GM21390 (cell line): Measurements from ENCODE around the gene TNNI3K.

Experiments used
- ATAC-seq: cut with Tn5 transposase; IDR thresholded peaks from one replicate; pipeline ENCODE4 v1.9.1; 2021; ENCODE audit not compliant: unreplicated experiment

Gene TNNI3K

GRCh38 chr1:74481607-74482006 is 246.4 kb downstream of the TNNI3K start:
- no peak for ATAC-seq

DNA sequence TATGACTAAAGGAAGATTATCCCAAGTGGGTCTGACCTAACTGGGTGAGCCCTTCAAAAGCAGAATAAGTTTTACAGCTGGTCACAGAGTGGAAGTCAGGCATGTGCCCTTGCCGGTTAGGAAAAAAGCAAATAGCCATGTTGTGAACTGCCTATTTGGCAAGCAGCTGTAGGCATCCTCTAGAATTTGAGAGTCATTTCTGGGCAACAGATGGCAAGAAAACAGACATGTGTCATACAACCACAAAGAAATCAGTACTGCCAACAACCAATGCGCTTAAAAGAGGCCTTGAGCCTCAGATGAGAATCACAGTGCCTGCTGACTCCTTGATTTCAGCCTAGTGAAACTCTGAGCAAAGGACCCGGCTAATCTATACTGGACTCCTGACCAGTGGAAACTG is 250.4 kb downstream of the TNNI3K start:
- ATAC-seq = no peak

DNA sequence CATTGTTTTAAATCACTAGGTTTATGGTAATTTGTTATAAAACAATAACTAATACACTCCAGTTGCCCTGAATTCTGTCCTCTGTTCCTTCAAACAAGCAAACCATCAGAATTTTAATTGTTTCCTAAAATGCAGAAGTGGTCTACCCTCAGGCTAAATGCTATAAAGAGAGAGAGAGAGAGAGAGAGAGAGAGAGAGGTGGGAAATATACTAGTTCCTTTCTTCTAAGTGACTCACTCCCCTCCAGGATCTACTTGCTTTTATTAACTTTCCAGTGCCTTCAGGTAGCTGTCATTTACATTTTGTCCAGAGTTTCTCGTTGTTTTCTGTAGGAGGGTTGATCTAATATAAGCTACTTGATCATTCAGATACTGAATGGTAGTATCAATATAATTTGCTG is 250.8 kb downstream of the TNNI3K start:
- ATAC-seq = no peak

DNA sequence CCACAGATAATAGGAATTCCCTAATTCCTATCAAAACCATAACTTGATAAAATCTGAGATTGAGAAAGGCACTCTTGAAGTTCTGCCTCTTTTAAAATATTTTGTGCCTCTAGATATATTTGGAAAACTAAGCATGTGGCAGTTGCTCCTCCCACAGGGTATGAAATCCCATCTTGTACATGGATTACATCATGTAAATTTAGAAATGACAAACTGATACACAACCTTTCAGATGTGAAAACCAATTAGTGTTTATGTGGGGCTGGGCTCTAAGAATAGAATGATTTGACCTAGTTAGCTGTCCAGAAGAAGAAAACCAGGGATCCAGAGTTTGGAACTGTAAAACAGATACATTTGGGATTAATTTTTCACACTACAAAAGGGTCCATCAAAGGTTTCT is 261.5 kb downstream of the TNNI3K start:
- no peak for ATAC-seq

GRCh38 chr1:74498901-74499300 is 263.7 kb downstream of the TNNI3K start:
- ATAC-seq = no peak

DNA sequence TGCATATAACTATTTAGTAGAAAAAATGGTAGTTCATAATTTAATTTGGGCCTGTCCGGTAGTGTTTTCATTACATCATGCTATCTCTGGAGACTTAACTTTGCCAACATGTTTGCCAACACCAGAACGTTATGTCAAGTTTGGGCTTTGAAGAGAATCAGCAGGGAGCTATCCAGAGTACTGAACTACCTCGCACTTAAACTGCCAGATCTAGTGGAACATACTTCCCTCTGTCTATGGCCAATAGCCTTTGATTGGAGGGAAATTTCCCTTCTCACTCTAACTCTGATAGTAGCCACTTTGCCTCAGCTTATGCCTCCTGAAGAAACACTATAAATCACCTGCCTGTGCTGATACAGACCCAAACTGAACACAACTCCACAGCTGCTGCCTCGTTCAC is 267.2 kb downstream of the TNNI3K start:
- ATAC-seq = peak; percentile 29

GRCh38 chr1:74502858-74503257 is 267.7 kb downstream of the TNNI3K start:
- ATAC-seq = peak; percentile 52

DNA sequence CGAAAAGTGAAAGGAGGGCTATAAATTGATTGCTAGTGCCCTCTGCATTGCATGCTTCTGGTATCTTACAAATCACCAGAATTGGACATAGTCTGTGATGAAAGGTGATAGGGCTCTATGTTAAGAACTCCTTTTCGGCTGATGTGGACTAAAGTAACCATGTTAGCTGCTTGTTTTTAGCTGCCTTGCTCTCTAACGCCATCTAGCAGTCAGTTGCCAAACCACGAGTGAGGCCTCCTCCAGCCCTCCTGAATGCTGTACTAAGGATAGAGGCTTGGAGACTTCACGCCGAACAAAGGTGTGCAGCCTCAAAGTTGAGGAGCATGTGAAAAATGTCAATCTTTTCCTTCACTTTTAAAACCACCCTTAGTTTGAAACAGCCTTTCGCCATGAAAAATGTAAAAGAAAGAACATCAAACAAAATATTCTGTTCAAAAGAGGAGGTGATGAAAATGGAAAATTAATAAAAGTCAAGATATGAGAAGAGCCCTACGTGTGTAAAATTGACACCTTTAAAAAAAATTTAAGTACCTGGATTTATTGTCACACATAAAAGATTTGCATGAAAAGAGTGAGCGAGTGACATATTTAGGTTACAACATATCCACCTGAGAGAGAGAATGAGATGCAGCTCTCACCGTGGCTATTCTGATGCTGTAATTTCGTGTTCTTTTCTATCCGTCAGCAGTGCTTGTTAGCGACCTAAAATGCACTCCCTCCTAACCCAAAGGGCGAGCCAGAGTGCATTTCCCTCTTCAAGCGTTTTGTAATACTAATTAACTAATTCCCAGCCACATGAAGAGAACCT is 269.1 kb downstream of the TNNI3K start:
- peak; percentile 95 for ATAC-seq

DNA sequence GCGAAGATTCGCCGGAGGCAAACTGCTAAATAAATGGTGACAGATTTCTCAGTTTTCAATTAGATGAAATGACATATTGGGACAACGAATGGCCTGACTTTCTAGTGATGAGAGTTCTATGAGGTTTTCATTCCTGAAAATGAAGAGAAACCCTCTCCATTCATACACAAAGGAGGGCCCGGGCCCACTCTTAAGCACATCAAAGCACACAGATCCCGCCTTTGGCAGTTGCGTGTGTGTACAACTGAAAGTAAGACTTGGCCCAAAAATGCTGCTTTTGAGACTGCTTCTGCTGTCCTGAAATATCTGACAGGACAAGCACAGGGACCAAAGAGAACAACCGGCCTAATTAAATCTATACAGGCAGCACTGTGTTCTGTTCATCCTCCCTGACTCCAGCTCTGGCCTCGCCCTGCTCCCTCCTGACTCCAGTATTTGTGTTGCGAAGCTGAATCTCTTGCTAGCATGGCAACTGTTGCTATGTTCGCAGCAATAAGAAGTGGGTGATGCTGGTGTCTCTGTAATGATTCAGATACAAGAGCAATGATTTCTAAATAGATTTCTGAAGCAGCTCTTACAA is 269.8 kb downstream of the TNNI3K start:
- ATAC-seq = no peak

- ATAC-seq = no peak
Observed at GRCh38 chr1:74505928-74506710, 270.9 kb downstream of the TNNI3K start.

DNA sequence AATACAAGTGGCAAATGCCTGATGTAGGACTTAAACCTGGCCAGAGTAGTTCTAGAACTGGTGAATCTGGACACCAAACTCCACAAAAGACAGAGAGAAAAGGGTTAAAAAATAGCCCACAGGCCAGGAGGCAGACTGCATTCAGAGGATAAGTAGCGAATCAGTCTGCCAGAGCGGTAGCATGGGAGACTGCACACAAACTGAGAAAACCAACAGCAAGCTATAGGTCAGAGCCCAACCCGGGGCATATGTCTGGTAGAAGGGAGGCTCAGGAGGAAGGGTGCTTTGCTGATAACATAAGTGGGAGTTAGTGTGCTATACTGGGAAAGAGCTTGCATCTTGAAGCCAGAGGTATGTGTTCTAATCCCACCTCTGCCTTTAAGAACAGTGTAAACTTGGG is 273.3 kb downstream of the TNNI3K start:
- ATAC-seq = no peak

GRCh38 chr1:74512170-74512915 is 277.2 kb downstream of the TNNI3K start, which contains the start of gene LRRC53:
LRRC53 (minus strand) TSS chr1:74512611; CDS start chr1:74483349, 29,262 bp downstream.
- no peak for ATAC-seq

GRCh38 chr1:74513411-74514300 is 278.5 kb downstream of the TNNI3K start:
- ATAC-seq = no peak

- peak; percentile 86 for ATAC-seq
Observed at GRCh38 chr1:74517599-74518051, 282.4 kb downstream of the TNNI3K start.

- no peak for ATAC-seq
Observed at GRCh38 chr1:74522148-74522547, 287.0 kb downstream of the TNNI3K start.

DNA sequence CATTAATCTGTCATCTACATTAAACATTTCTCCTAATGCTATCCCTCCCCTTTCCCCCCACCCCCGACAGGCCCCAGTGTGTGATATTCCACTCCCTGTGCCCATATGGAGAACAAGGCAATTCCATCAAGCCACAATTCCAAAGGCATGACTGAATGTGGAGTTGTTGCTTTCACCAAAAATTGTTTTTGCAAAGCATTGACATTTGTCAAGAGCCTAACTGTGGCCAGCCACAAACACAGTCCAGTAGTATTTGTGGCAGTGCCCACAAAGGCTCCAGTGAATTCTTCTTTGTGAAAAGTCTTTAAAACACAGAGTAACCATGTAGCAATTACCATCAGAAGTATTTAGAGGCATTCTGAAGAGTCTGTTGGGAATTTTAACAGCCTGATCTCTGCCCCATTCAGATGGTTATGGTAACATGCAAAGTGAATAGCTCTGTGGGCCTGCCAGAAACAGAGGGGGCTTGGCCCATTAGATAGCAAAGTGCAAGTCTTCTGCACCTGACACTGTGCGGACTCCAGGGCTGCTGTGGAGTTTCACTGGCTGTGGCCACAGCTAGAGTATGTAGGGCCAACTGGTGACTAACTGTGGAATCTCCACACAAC is 288.8 kb downstream of the TNNI3K start:
- ATAC-seq = no peak

- no peak for ATAC-seq
Observed at GRCh38 chr1:74526708-74527107, 291.5 kb downstream of the TNNI3K start.

DNA sequence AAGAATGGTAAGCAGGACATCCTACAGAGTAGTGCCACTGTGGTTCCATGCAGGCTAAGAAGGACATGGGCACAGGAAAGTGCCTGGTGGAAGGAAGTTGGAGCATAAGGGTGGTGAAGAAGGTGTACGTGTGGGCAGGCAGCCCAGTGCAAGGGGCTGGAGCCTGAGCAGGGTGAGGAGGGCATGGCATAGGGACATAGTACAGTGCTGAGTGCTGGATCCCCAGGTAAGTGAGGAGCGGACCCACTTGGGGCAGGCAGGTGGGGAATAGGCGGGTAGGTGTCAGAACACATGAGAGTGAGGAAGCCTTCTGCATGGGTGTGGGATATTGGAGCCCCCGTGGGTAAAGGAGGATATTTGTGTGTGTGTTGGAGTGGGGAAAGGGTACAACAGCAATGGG is 292.9 kb downstream of the TNNI3K start:
- no peak for ATAC-seq

DNA sequence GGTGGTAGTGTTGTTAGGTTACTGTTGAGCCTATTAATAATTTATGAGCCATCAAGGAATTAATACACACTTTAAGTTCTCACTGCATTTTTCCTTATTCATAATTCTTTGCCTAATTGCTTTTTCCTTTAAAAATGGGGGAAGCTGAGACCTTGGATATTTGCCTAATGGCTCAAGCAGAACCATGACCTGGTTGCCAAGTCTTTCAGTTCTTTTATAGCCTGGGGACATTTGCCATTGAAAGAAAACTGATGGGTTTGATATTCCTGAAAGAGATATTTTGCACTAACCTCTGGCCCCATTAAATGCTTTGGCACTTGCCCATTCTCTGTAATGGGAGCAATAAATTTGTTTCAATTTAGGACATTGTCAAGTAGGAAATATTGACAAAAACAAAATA is 295.7 kb downstream of the TNNI3K start:
- ATAC-seq = no peak

- no peak for ATAC-seq
Observed at GRCh38 chr1:74531796-74532195, 296.6 kb downstream of the TNNI3K start.
